ENCODE measurements around the gene GPA33.

The GPA33 gene

GRCh38 chr1:167114725-167115124, 24.5 kb upstream of the GPA33 start:
- TF ChIP-seq REST (IDR thresholded peaks at IDR 0.05; ENCODE audit: insufficient read depth in 1 of 2, low read depth in 2 of 2, low read length in 2 of 2) (no peak), FOXP2 (optimal IDR thresholded peaks at IDR 0.05; ENCODE audit: borderline replicate concordance, extremely low read depth, extremely low read length, insufficient read depth) (no peak), TAF1 (IDR thresholded peaks at IDR 0.05; ENCODE audit: borderline replicate concordance, insufficient read depth, low read length) (no peak), SIN3A (IDR thresholded peaks at IDR 0.05; ENCODE audit: borderline replicate concordance, insufficient read depth, low read length) (no peak), POLR2AphosphoS5 (IDR thresholded peaks at IDR 0.05; ENCODE audit: low read depth, low read length) (no peak)

GRCh38 chr1:167111868-167112709, 21.9 kb upstream of the GPA33 start:
- no peak for TF ChIP-seq TAF1 (IDR thresholded peaks at IDR 0.05; ENCODE audit: borderline replicate concordance, insufficient read depth, low read length)
- TF ChIP-seq REST (IDR thresholded peaks at IDR 0.05; ENCODE audit: insufficient read depth in 1 of 2, low read depth in 2 of 2, low read length in 2 of 2) = no peak

GRCh38 chr1:167110586-167110985, 20.4 kb upstream of the GPA33 start:
- TF ChIP-seq TAF1 (IDR thresholded peaks at IDR 0.05; ENCODE audit: borderline replicate concordance, insufficient read depth, low read length) = no peak

GRCh38 chr1:167109125-167109524, 18.9 kb upstream of the GPA33 start:
- TF ChIP-seq REST (IDR thresholded peaks at IDR 0.05; ENCODE audit: insufficient read depth in 1 of 2, low read depth in 2 of 2, low read length in 2 of 2) = no peak
- no peak for TF ChIP-seq SIN3A (IDR thresholded peaks at IDR 0.05; ENCODE audit: borderline replicate concordance, insufficient read depth, low read length)
- no peak for TF ChIP-seq TAF1 (IDR thresholded peaks at IDR 0.05; ENCODE audit: borderline replicate concordance, insufficient read depth, low read length)
- TF ChIP-seq POLR2AphosphoS5 (IDR thresholded peaks at IDR 0.05; ENCODE audit: low read depth, low read length) = no peak
- TF ChIP-seq FOXP2 (optimal IDR thresholded peaks at IDR 0.05; ENCODE audit: borderline replicate concordance, extremely low read depth, extremely low read length, insufficient read depth) = no peak

GRCh38 chr1:167107456-167107855, 17.3 kb upstream of the GPA33 start:
- TF ChIP-seq TAF1 (IDR thresholded peaks at IDR 0.05; ENCODE audit: borderline replicate concordance, insufficient read depth, low read length) (no peak), FOXP2 (optimal IDR thresholded peaks at IDR 0.05; ENCODE audit: borderline replicate concordance, extremely low read depth, extremely low read length, insufficient read depth) (no peak), POLR2AphosphoS5 (IDR thresholded peaks at IDR 0.05; ENCODE audit: low read depth, low read length) (no peak), REST (IDR thresholded peaks at IDR 0.05; ENCODE audit: insufficient read depth in 1 of 2, low read depth in 2 of 2, low read length in 2 of 2) (no peak), SIN3A (IDR thresholded peaks at IDR 0.05; ENCODE audit: borderline replicate concordance, insufficient read depth, low read length) (no peak)
